ENCODE data around the gene C16orf95. TPM values are rescaled to one million over a fixed set of nuclear protein-coding genes. Genes with fewer than 3 reads are reported as not detected.
A peak's percentile ranks its signal among the peaks of the same experiment; 100 is the strongest.
"Not testable (repeated sequence)": the region's sequence is repeated elsewhere in the genome, so short reads cannot be mapped to it uniquely, and the experiment has no call there.

The C16orf95 gene
- polyA plus RNA-seq, 1 donor: 5.6 TPM

GRCh38 chr16:87347932-87348615 is 30.9 kb upstream of the C16orf95 start:
- no peak for DNase-seq

DNA sequence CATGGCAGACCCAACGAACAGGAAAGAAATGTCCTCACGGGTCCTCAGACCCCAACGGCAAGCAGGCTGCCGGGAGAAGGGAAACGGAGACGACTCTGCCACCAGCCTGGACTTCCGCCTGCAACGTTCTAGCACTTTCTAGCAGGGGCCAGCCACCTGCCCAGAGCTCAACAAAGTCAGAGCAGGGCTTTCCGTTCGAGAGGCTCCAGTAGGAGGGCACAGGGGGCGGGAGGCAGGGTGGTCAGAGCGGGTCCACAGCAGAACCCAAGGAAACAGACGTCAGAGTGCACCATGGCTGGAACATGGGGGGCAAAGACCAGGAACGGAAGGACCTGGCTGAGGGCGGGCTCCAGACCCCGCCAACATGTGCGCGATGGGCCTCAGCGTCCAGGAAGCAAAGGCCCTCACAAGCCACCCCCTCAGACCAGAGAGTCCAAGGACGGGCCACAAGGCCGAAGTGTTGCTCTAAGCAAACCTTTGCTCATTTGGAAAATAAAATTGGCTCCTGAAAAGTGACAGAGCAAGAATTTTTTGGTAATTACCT is 29.4 kb upstream of the C16orf95 start:
- no peak for DNase-seq

- peak; percentile 30 for DNase-seq
These were observed 28.7 kb upstream of the C16orf95 start for GRCh38 chr16:87345726-87346424.

DNA sequence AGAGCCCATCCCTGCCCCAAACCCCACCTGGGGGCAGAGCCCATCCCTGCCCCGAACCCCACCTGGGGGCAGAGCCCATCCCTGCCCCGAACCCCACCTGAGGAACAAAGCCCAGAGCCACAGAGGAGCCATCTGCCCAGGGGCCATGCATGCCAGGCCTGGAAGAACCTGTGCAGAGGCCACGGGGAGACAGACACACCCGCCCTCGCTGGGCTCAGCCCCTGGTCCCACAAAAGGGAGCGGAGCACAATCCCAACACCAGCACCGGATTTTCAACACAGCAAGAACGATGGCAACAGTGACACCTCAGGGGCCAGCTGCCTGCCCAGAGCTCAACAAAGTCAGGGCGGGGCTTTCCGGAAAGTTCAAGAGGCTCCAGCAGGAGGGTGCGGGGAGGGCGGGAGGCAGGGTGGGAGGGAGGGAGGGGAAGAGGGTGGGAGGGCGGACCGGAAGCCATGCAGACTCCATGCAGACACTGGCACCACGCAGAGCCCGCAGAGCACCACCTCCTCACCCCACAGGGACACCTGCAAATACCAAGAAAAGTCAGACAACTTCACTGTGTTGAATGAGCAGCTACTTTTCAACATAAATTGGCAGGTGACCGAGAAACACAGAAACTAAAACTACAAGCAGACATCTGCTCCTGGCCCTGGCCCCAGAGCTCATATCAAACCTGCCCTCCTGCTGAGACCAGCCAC is 27.9 kb upstream of the C16orf95 start:
- no peak for DNase-seq

DNA sequence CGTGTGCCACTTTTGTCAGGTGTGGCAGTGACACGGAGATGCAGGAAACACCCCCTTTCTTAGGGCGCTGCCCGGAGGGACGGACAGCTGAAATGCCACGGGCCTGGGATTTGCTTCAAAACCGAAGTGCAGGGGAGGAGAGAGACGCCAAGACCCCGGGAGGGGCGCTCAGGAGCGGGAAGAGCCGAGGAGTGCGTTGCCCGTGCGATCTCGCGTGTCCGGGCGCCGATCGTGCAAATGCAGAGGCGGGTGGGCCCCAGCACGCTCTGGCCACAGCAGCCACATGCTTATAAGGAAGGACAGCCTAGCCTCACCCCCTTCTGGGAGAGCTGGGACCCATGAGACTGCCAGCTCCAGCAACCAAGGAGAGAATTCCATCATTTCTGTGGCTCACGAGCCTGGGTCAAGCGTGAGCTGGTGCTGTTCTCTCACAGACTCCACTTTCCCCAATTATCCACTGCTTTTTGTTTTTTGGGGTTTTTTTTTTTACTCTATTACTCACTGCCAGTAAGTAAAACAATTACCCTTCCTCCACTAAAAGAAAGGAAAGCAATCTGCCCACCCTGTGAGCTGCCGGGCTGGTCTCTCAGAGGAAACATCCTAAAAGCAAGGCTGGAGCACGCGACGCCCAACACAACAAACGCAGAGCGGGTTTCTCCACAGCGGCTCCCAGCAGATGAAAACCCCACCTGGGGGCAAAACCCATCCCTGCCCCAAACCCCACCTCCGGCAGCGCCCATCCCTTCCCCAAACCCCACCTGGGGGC is 27.2 kb upstream of the C16orf95 start:
- DNase-seq: no peak

DNA sequence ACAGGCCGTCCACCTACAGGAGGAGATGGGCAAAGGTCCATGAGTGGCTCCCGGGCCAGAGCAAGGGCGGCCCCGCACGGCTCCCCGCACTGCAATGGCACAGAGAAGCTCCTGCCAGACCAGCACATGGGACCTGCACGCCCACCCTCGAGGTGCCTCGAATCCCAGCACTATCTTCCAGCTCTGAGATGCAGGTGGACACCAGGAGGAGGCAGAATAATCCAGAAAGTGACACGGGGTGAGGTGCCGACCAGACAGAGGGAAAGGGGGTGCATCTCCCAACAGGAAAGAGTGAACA is 26.5 kb upstream of the C16orf95 start:
- DNase-seq: no peak

DNA sequence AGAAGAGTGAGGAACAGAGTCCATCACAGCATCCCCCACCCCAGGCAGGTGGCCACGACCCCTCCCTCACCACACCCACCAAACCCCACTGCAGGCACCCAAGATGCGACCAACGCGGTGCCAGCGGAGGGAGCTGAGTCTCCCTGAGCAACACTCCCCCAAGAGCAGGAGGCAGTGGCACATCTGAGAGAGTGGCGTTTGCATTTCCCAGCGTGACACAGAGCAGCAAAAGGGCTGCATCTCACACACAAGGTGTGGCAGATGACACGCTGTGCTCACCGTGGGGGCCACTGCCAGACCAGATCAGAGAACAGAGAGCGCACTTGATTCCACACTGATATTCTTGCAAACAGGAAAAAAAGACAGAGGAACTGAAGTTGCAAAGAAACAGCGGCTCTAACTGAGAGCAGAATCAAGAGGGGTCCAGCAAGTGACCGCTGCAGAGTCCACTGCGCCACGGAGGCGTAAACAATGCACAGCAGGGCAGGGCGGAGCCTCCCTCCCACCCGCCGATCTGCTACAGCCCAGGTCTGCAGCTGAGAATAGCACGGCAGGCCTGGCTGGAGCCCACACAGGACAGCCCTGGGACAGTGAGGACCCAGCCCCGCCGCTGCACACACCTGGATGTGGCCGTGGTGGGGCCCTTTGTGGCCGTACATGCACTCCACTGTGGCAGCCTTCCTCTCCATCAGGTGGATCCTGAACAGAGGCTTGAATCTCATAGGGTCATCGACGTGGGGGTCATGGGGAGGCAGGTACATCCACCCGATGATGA is 26.0 kb upstream of the C16orf95 start:
- no peak for DNase-seq

GRCh38 chr16:87342504-87342903 is 25.3 kb upstream of the C16orf95 start:
- DNase-seq: no peak

DNA sequence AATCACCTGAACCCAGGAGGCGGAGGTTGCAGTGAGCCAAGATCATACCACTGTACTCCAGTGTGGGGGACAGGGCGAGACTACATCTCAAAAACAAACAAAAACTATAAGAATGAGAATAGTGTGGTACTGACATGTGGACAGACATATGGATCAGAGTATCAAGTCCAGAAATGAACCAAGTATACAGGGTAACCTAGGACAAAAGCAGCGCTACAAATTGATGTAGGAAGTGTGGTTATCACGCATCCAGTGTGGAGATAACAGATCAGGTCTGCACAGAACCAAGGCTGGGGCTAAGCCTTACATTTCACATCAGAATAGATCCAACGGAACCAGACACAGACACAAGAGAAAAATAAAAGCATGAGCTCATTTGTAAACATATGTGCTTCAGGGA is 23.0 kb upstream of the C16orf95 start:
- no peak for DNase-seq

- DNase-seq: not testable (repeated sequence)
These were observed 22.5 kb upstream of the C16orf95 start for GRCh38 chr16:87339724-87340105.

DNA sequence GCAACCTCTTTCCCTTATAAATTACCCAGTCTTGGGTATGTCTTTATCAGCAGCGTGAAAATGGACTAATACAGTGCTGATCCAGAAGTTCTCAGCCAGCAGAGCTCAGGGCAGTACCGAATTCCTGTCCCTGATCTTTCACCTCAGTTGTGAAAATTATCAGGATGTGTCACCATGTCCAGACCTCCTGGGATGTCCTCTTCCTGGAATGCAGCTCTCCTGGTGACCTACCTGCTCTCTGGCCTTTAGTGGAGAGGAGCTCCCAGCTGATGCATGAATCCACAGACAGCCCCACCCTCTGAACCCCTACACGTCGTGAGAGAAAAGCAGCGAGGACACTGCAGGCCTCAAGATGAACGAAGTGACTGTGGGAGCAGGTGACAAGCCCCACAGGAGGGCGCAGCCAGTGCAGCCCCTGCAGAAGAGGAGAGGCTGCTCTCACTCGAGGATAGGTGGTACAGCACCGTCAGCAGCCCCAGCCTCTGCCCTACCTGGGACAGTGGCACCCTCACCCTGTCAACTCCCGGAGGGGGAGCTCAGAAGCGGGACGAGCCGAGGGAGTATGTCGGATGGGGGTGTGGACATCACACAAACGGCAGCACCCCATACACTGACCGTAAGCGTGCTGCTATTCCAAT is 22.0 kb upstream of the C16orf95 start:
- no peak for DNase-seq

GRCh38 chr16:87338155-87338765 is 21.1 kb upstream of the C16orf95 start:
- DNase-seq: no peak

- no peak for DNase-seq
These were observed 20.1 kb upstream of the C16orf95 start for GRCh38 chr16:87337262-87337771.

DNA sequence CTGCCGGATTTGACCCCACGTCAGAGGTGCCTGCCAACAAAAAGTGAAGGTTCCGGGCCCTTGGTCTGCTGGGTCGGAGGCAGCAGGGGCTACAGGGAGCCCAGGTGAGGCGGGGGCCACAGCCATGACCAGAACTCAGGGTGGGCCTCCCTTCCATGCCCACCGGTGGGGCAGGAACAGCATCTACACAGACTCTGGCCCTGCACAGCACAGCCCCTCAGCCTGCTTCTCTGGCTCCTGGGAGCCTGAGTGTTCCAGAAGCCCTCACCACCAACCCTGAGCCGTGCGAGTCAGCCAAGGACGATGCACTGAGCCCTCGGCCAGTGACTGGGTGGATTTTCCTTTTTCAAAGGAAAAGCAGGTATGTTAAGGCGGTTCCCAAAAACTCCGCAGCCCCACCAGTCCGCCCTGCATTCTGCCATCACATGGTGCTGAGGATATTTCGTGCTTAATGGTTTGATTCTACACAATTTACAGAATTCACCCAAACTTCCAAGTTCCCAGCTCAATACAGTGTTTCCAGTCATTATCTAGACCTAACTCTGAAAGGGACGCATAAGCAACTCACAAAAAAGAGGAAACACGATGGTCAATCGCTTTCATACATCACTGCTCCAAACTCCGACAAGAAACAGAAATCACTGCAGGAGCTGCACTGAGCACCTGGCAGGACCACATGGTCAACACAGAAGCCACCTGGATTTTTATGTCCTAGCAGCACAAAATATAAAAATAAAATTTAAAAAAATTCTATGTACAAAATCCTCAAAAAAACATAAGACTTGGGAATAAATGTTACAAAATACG is 19.4 kb upstream of the C16orf95 start:
- DNase-seq: no peak

GRCh38 chr16:87335625-87336433 is 18.6 kb upstream of the C16orf95 start:
- no peak for DNase-seq

DNA sequence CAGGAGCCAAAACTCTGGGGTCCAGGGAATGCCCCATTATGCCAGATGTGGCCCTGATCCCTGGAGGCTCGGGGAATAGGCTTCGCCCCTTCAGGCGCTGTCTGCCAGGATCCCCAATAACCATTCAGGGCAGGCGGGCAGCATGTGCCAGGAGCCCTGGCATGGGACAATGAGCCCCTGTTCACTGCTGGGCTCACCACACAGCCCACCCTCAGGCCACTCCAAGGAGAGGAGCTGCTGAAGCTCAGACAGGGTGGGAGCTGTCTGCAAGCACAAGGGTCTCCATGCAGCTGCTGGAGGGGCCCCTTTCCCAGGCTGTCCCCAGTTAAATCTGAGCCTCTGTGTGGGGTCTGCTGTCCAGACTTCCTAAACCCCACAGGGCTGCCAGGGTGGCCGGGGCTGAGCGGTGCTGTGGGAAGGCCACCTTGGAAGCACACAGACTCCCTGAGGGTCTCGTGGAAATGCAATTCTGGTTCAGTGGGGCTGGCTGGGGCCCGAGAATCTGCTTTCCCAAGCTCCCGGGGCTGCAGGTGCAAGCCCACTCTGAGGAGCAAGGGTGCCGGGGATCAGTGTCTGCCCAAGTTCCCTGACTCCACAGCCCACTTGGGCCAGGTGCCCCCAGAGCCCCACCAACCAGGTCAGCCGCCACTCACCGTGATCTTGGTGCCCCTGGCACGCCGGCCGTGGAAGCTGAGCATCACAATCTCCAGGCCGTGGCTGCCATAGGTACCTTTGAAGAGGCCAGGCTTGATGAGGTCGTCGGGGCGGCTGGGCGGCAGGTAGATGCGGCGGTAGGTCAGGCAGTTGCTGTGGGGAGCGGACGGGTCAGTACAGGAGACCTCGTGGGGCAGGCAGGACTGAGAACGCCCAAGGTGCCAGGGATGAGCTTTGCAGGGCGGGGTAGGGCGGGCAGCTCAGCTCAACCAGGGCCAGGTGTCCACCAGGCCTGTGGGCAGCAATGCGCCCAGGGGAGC is 17.7 kb upstream of the C16orf95 start:
- DNase-seq: no peak

DNA sequence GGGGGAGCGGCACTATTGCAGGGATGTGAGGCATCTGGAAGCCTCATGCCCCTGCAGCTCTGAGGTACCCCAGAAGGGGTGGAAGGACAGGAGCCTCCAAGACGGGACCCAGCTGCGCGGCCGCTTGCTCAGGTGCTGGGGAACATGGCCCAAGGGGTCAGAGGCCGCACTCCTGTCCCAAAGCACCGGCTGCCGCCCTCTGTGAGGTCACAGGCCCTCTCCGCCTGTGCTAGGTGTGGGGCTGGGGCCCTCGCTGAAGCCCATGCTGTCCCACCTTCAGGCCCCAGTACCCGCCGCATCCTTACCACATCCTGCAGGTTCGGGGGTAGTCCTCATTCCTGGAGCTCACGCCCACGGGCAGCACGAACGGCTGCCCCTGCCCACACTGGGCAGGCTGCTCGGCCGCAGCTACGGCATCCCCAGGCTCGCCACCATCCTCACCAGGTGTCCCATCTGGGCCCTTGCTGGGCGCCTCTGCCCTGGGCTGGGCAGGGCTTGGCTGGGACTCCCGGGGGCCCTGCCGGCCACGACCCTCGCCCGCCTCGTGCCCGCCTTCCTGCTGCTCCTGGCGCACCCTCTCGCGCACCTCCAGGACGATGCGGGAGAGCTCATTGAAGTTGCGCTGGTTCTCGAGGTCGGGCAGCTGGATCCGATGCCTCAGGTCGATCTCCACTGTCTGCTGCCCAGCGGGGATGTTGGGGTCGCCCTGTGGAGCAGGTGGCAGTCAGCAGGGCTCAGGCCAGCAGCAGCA is 16.6 kb upstream of the C16orf95 start:
- DNase-seq: no peak

All from left kidney (tissue), 2 donors.